ENCODE results near the gene ITPK1. TPM values are rescaled to one million over a fixed set of nuclear protein-coding genes. Genes with fewer than 3 reads are reported as not detected.
"Not testable (repeated sequence)": the region's sequence is repeated elsewhere in the genome, so short reads cannot be mapped to it uniquely, and the experiment has no call there.

ITPK1 gene
- total RNA-seq, 2 donors from 2014 or later, result 57.9 to 92.1 TPM

DNA sequence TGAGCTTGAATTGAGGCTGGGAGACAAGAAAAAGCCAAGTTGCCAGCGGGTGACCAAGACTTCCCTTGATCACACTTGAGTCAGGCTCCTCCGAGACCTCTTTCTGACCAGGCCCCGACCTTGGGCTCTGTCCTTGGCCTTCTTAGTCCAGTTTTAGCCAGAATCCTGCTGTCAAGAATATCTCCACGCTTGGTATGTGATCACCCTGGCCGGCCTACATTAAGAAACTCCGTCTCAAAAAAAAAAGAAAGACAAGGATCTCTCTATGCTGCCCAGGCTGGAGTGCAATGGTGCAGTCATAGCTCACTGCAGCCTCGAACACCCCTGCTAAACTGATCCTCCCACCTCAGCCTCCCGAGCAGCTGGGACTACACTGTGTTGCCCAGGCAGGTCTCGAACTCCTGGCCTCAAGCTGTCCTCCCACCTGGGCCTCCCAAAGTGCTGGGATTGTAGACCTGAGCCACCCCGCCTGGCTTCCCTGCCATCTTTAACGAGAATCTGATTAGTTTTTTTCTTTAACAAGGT is 1.0 kb upstream of the ITPK1 start:
- no peaks in the 10 kb centered on the region for H3K36me3 Mint-ChIP-seq
- H3K9me3 Mint-ChIP-seq, result no peaks in the 10 kb centered on the region
- ATAC-seq, result no peak

DNA sequence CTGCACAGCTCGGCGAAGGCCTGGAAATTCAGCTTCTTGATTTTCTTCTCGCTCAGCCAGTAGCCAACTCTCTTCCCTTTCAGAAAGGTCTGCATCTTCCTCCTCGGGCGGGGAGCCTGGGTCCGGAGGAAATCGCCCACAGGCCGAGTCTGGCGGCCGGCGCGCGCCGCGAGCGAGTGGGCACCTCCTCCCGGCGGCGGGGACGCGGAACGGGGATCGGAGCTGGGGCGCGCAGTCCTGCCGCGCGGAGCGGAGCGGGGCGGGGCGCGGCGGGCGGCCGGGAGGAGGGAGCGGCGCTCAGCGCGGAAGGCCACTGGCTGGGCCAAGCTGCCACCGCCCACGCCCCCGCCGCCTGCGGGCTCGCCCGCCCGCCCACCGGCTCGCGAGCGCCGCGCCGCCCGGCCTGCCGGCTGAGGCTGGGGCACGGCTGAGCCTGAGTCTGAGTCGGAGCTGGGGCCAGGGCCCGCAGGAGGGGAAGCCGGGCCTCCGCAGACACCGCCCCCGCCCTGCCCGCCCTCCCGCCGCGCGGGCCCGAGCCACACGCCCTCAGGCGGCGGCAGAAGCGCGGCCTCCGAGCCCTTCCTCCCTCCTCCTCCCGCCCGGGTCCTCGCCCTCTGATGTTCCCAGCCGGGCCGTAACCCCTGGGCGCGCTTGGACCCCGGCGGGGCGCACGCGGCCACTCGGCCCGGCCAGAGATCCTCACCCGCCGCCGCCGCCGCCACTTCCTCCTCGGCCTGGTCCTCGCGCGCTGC is 480 bp downstream of the ITPK1 start:
- Mint-ChIP-seq H3K4me1 (ENCODE audit: low read depth in 2 of 2) (peaks cover 24 to 33% of the 10 kb centered on the region in 2 donors), H3K27me3 (no peaks in the 10 kb centered on the region), H3K27ac (peak overlapping the region in 1 of 2 donors; percentile 50), H3K36me3 (no peaks in the 10 kb centered on the region), H3K4me3 (peak overlapping the region; percentile 90), H3K9me3 (no peaks in the 10 kb centered on the region)
- peak; percentile 93 to 94 for ATAC-seq
- DNase-seq (ENCODE audit: low spot score), result peak; percentile 95

More for the DNA sequence above, 1.0 kb upstream of the ITPK1 start:
- Mint-ChIP-seq H3K27ac (peak overlapping the region; percentile 86 to 90), H3K27me3 (no peaks in the 10 kb centered on the region), H3K4me3 (peak overlapping the region; percentile 75), H3K4me1 (ENCODE audit: low read depth in 2 of 2) (peaks cover 22 to 41% of the 10 kb centered on the region in 2 donors)
- DNase-seq (ENCODE audit: low spot score), result no peak

DNA sequence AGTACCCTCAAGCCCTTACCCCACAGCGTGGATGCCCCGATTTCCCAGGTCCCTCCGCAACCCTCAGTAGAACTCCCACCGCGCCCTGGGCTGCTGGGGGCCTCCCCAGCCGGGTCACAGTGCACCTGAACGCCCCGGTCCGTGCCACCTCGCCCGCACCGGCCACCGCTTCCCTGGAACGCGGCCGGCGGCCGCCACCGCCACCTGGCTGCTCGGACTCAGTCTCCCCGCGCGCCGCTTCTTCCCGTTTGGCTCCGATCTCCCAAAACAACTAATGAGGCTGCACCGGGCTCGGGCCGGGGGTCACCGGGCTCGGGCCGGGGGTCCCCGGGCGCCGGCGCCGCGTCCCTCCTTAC is 1.0 kb downstream of the ITPK1 start:
- H3K27ac Mint-ChIP-seq, result peak overlapping the region in 1 of 2 donors; percentile 50
- ATAC-seq (no peak), DNase-seq (ENCODE audit: low spot score) (no peak)
- no peaks in the 10 kb centered on the region for H3K36me3 Mint-ChIP-seq
- H3K27me3 Mint-ChIP-seq, result no peaks in the 10 kb centered on the region
- H3K4me1 Mint-ChIP-seq (ENCODE audit: low read depth in 2 of 2), result peaks cover 26 to 33% of the 10 kb centered on the region in 2 donors
- no peaks in the 10 kb centered on the region for H3K9me3 Mint-ChIP-seq
- peak overlapping the region; percentile 90 for H3K4me3 Mint-ChIP-seq

DNA sequence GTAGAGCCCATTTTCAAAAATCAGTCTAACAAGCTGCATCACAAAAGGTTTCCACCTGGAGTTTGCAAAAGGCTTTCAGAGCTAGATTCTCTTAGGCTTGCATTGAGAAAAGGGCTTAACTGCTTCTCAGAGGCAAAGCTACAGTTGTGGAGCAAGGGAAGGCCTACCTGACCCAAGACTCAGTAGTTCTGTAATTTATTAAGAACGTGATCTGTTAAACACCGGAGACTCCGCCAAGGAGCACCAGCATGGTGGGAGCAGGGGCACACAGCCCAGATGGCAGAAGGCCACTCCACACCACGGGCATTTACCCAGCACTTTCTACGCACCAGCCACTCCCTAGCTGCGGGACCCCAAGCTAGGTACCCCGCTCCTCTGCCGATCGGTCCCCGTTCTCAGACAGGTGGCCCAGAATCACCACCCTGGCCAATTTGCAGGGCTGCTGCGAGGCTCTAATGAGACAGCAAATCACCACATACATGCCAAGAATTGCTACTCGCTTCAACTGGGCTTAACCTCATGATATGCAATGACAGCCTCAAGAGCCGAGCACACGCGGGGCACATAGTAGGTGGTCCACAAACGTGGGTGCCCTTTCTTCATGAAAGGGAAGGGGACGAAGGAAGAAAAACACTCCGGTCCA is 1.5 kb downstream of the ITPK1 start:
- Mint-ChIP-seq H3K9me3 (no peaks in the 10 kb centered on the region), H3K27me3 (no peaks in the 10 kb centered on the region), H3K4me3 (peak overlapping the region; percentile 90), H3K36me3 (no peaks in the 10 kb centered on the region), H3K4me1 (ENCODE audit: low read depth in 2 of 2) (peaks cover 26 to 33% of the 10 kb centered on the region in 2 donors), H3K27ac (peak overlapping the region in 1 of 2 donors; percentile 50)
- DNase-seq (ENCODE audit: low spot score) (no peak), ATAC-seq (no peak)

DNA sequence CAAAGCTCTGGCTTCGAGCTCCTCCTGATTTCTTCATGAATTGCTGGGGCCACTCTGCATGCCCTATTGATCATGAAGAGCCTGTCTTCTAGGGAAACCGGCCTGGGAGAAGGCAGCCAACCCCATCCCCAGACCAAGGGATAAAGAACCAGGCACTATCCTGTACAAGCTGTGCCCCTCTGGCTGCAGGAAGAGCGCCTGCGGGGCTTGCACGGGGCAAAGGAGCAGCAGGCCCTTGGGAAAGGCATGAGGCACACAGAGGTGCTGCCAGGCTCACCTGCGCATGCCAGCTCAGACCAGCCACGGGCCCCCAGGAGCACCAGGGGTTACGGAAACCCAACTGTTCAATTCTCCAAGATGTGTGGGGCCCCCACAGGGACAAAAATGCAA is 2.1 kb downstream of the ITPK1 start:
- H3K36me3 Mint-ChIP-seq, result no peaks in the 10 kb centered on the region
- ATAC-seq, result no peak
- peaks cover 26 to 33% of the 10 kb centered on the region in 2 donors for H3K4me1 Mint-ChIP-seq (ENCODE audit: low read depth in 2 of 2)
- H3K27me3 Mint-ChIP-seq, result no peaks in the 10 kb centered on the region
- H3K27ac Mint-ChIP-seq, result peak overlapping the region in 1 of 2 donors; percentile 72
- no peaks in the 10 kb centered on the region for H3K9me3 Mint-ChIP-seq
- no peak for DNase-seq (ENCODE audit: low spot score)
- peak overlapping the region; percentile 90 for H3K4me3 Mint-ChIP-seq

DNA sequence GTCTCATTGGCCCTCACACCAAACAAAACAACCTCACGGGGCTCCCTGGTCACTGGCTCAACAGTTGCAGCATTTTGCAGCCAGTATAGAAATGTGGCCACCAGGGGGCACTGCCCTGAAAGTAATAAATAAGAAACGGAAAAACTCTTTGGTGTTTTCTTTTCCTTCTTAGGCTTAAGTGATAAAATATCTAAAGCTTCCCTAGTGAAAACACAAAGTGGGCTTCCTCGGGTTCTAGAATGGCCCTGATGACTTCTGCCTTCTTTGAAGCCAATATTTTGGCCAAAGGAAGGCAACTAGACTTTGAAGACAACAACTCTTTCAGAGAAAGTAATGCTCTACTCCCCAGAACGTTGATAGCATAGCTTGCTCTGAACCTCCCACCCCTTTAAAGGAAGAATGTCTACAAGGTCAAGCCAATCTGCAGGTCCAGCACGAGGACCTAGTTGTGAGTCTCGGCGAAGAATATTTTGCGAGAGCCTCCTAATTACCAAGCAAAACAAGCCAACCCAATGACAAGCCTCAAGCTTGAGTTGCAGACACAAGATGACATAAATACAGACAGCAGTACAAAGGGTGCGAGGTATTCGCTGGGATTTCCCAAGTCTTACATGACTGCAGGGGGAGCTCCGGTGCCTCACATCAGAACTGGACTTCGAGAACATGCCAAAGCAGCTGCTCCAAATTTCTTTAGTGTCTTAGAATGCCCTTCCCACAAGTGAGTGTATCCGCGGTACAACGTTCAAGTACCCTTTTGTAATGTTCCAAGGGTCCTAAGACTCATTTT is 2.6 kb downstream of the ITPK1 start:
- ATAC-seq (no peak), DNase-seq (ENCODE audit: low spot score) (peak; percentile 76)
- H3K27me3 Mint-ChIP-seq, result no peaks in the 10 kb centered on the region
- peak overlapping the region; percentile 36 to 72 for H3K27ac Mint-ChIP-seq
- H3K4me1 Mint-ChIP-seq (ENCODE audit: low read depth in 2 of 2), result peaks cover 26 to 33% of the 10 kb centered on the region in 2 donors
- no peaks in the 10 kb centered on the region for H3K9me3 Mint-ChIP-seq
- no peaks in the 10 kb centered on the region for H3K36me3 Mint-ChIP-seq
- H3K4me3 Mint-ChIP-seq, result peak overlapping the region; percentile 90

DNA sequence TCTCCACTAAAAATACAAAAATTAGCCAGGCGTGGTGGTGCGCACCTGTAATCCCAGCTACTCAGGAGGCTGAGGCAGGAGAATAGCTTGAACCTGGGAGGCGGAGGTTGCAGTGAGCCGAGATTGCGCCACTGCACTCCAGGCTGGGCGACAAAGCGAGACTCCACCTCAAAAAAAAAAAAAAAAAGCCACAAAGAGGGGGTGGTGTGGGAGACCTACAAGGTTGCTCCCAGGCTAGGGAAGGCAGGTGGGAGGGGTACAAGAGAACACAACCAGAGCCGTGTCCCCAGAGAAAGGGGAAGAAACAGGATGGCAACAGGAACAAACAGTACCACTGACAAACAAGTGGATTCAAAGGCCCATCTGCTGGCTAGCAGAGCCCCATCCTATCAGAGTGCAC is 4.2 kb downstream of the ITPK1 start:
- H3K36me3 Mint-ChIP-seq; H3K4me3 Mint-ChIP-seq; DNase-seq (ENCODE audit: low spot score); ATAC-seq; H3K9me3 Mint-ChIP-seq; H3K27me3 Mint-ChIP-seq; H3K27ac Mint-ChIP-seq: not testable (repeated sequence)
- H3K4me1 Mint-ChIP-seq (ENCODE audit: low read depth in 2 of 2), result peaks cover 25 to 30% of the 10 kb centered on the region in 2 donors

DNA sequence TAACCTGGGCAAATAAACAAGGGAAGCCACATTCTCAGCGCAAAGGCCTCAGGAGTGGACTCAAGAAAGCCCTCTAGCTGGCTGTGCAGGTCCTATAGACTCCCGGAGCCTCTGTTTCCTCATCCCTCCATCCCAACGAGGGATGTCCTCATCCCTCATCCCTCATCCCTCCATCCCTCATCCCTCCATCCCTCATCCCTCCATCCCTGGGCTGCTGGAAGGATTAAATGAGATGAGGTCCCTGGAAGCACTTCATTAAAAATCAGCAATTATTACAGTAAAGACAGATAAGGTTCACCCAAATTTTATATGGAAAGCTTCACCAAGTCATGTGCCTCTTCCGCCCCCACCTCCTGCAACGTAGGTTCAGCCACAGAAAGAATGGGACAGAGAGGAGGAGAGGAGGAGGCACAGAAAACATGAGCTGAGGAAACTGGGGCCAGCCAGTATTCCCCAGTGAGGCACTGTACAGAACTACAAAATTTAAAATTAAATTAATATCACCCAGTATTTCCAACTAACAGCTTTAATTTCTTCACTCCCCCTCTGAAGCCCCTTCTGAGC is 4.8 kb downstream of the ITPK1 start:
- H3K27me3 Mint-ChIP-seq, result no peaks in the 10 kb centered on the region
- no peak overlapping the region for H3K4me3 Mint-ChIP-seq
- H3K9me3 Mint-ChIP-seq, result no peaks in the 10 kb centered on the region
- ATAC-seq (no peak), DNase-seq (ENCODE audit: low spot score) (no peak)
- peaks cover 21 to 28% of the 10 kb centered on the region in 2 donors for H3K4me1 Mint-ChIP-seq (ENCODE audit: low read depth in 2 of 2)
- no peaks in the 10 kb centered on the region for H3K36me3 Mint-ChIP-seq
- no peak overlapping the region for H3K27ac Mint-ChIP-seq

DNA sequence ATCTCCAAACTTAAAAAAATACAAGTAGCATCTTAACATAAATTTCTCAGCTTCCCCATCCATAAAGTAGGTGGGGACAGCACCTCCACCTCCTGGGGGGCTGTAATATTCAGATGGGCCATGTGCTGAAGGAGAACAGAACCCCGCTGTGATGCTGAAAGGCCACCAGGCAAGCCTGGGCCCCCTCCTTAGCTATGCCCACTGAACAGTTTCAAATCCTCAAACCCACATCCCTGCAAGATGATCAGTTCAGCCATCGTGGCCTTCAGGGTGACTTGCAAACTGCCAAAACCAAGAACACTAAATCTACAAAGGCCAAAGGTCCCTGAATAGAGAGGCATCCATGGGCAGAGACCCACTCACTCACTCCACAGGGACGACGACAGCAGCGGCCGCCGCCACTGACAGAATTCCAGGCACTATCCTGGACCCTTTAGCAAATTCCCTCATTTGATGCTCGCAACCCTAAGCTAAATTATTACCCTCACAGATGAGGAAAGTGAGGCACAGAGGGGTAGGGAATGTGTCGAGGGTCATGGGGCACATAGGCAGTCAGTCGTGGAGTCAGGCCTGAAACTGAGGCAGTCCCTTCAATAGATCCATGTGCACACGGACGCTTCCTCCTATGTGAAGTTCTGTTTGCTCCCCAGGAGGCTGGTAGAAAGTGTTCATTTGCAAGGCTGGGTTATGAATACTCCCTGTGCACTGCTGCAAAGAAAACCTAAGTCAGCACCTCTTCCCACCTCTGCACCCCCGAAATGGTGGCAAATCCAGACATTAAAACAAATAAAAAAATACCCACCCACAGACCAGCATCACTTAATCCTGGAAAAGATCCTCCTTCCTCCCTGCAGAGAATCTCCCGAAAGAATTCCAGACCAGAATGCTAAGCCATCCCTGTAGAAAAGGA is 5.9 kb downstream of the ITPK1 start:
- H3K36me3 Mint-ChIP-seq, result no peaks in the 10 kb centered on the region
- no peak overlapping the region for H3K4me3 Mint-ChIP-seq
- H3K27ac Mint-ChIP-seq, result no peak overlapping the region
- no peak for DNase-seq (ENCODE audit: low spot score)
- H3K27me3 Mint-ChIP-seq, result no peaks in the 10 kb centered on the region
- no peaks in the 10 kb centered on the region for H3K9me3 Mint-ChIP-seq
- H3K4me1 Mint-ChIP-seq (ENCODE audit: low read depth in 2 of 2), result peaks cover 21 to 30% of the 10 kb centered on the region in 2 donors
- no peak for ATAC-seq

DNA sequence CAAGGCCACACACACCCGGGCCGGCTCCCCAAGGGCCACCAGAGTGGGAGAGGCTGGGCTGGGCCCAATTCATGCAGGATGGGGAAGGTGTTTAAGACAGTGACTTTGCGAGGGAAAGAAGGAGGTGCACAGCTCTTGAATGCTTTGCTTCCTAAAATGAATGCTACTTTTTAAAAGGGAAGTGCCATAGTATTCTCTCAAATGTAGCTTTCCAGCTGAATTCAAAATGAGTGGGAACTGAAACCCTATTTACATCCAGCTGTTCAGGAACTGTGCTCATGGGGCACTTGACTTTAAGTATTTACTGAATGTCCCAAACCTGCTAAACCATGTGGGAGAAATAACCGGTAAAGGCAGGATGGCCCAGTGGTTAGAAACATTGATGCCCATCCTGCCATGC is 7.6 kb downstream of the ITPK1 start:
- H3K27me3 Mint-ChIP-seq, result no peaks in the 10 kb centered on the region
- no peak overlapping the region for H3K27ac Mint-ChIP-seq
- H3K9me3 Mint-ChIP-seq, result no peaks in the 10 kb centered on the region
- H3K4me1 Mint-ChIP-seq (ENCODE audit: low read depth in 2 of 2), result peaks cover 23 to 34% of the 10 kb centered on the region in 2 donors
- DNase-seq (ENCODE audit: low spot score) (no peak), ATAC-seq (no peak)
- no peaks in the 10 kb centered on the region for H3K36me3 Mint-ChIP-seq
- no peak overlapping the region for H3K4me3 Mint-ChIP-seq

DNA sequence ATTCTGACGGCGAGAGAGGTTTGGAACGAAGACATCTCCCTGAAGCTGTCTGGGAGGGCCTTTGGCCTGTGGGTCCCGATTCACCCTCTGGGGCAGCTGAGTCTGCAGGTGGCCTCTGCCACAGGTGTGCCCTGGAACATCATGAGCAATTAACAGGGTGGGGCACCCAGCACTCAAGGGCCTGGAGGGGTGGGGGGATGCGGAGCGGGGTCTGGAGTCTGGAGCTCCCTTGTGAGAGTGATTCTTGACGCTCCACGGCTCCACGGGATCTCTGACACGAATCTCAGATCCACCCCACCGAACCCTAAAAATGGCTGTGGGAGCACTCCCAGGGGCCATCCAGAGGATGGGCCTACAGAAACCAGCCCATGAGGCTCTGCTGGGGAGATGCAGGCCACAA is 8.3 kb downstream of the ITPK1 start:
- Mint-ChIP-seq H3K36me3 (no peaks in the 10 kb centered on the region), H3K4me1 (ENCODE audit: low read depth in 2 of 2) (peaks cover 17 to 32% of the 10 kb centered on the region in 2 donors), H3K4me3 (no peak overlapping the region), H3K27ac (peak overlapping the region in 1 of 2 donors; percentile 77), H3K9me3 (no peaks in the 10 kb centered on the region), H3K27me3 (no peaks in the 10 kb centered on the region)
- ATAC-seq (no peak), DNase-seq (ENCODE audit: low spot score) (no peak)

DNA sequence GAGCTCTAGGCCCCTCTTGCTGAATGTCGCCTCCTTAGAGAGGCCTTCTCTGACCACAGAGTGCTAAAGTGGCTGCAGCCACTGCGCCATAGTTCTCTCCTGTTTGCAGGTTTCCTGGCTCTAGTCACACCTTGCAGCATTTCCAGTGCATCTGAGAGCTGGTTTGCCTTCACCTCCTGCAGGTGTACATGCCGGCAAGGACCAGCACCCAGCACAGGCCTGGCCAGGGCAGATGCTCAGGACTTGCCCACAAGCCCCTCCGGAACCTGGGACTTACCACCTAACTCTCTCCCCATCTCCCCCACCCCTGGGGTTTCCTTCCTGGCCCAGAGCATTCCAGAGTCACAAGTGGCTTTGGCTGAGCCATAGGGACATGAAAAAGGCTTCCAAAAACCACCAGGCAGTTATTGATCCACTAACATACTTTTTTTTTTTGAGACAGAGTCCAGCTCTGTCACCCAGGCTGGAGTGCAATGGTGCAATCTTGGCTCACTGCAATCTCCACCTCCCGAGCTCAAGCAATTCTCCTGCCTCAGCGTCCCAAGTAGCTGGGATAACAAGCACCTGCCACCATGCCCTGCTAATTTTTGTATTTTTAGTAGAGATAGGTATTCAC is 9.1 kb downstream of the ITPK1 start:
- Mint-ChIP-seq H3K4me1 (ENCODE audit: low read depth in 2 of 2) (peaks cover 17 to 33% of the 10 kb centered on the region in 2 donors), H3K27ac (peak overlapping the region in 1 of 2 donors; percentile 77), H3K4me3 (no peak overlapping the region), H3K36me3 (no peaks in the 10 kb centered on the region), H3K27me3 (no peaks in the 10 kb centered on the region), H3K9me3 (no peaks in the 10 kb centered on the region)
- no peak for ATAC-seq
- no peak for DNase-seq (ENCODE audit: low spot score)

Measured in natural killer cell treated with Interleukin-12 subunit alpha and Interleukin-12 subunit beta and Interleukin-15 and Interleukin-18, amount 100 ng/mL, for 72 hours (primary cell).